Neural cell (in vitro differentiated cells): Measurements from ENCODE around the gene RNU2-63P.

Experiments
- CTCF ChIP-seq: fragments of 450-650 bp; IDR thresholded peaks from 2 replicates; pipeline ENCODE4 v1.5.1; 2014; ENCODE audit warnings: antibody characterized with exemption, mild to moderate bottlenecking, moderate library complexity; ENCODE audit not compliant: poor library complexity, severe bottlenecking
- POLR2AphosphoS5 ChIP-seq: IDR thresholded peaks from 2 replicates; pipeline ENCODE4 v1.6.1; 2012
- RAD21 ChIP-seq: fragments of 450-650 bp; conservative IDR thresholded peaks from 2 replicates; pipeline ENCODE4 v1.6.1; 2014; ENCODE audit warnings: antibody characterized with exemption, mild to moderate bottlenecking, moderate library complexity

- TF ChIP-seq RAD21, result no peak
- TF ChIP-seq POLR2AphosphoS5, result no peak
- no peak for TF ChIP-seq CTCF
Observed at GRCh38 chr2:88010136-88010535, 6.2 kb downstream of the RNU2-63P start.
